Spleen (tissue), 13 donors: ENCODE results near the gene KLHL42. TPM values are rescaled to one million over a fixed set of nuclear protein-coding genes. Genes with fewer than 3 reads are reported as not detected.

Source experiments
- DNase-seq: peaks from one replicate; pipeline ENCODE4 v3.0.0-alpha.2; 2020
- H3K27ac ChIP-seq, 8 donors: fragments of 200-600 bp; sonication (generic) in 7 of 8; 1 replicate in 4 of 8; 2 replicates in 4 of 8; pipeline versions ENCODE4 v1.5.0 to v1.8.0; 2016 to 2021; ENCODE audit warnings: inconsistent platforms in 4 of 8, mild to moderate bottlenecking in 4 of 8, moderate library complexity in 1 of 8
- H3K27me3 ChIP-seq, 7 donors: fragments of 200-600 bp; sonication (generic) in 6 of 7; replicated peaks in 1 of 7; 1 replicate in 4 of 7; 2 replicates in 3 of 7; pipeline versions ENCODE4 v1.5.0 to v1.8.0; 2016 to 2021; ENCODE audit warnings: inconsistent platforms in 3 of 7, mild to moderate bottlenecking in 1 of 7
- H3K36me3 ChIP-seq, 6 donors: fragments of 200-600 bp; sonication (generic) in 5 of 6; 1 replicate in 4 of 6; 2 replicates in 2 of 6; pipeline versions ENCODE4 v1.5.0 to v1.8.0; 2016 to 2021; ENCODE audit warnings: inconsistent platforms in 2 of 6
- H3K4me1 ChIP-seq, 6 donors: fragments of 200-600 bp; sonication (generic) in 5 of 6; 1 replicate in 3 of 6; 2 replicates in 3 of 6; pipeline versions ENCODE4 v1.5.0 to v1.8.0; 2016 to 2021; ENCODE audit warnings: inconsistent platforms in 3 of 6
- H3K4me3 ChIP-seq, 8 donors: fragments of 200-600 bp; sonication (generic) in 7 of 8; 1 replicate in 4 of 8; 2 replicates in 4 of 8; pipeline versions ENCODE4 v1.5.0 to v1.8.0; 2016 to 2021; ENCODE audit warnings: inconsistent platforms in 4 of 8, mild to moderate bottlenecking in 4 of 8, moderate library complexity in 2 of 8
- H3K9me3 ChIP-seq, 8 donors: fragments of 200-600 bp; sonication (generic) in 7 of 8; 1 replicate in 4 of 8; 2 replicates in 4 of 8; pipeline versions ENCODE4 v1.5.0 to v1.8.0; 2016 to 2021; ENCODE audit warnings: inconsistent platforms in 4 of 8
- POLR2A ChIP-seq, 3 donors: fragments of 450-650 bp; IDR thresholded peaks; one replicate each; pipeline ENCODE4 v1.5.1; 2017; ENCODE audit warnings: antibody characterized with exemption in 3 of 3, mild to moderate bottlenecking in 1 of 3
- POLR2AphosphoS5 ChIP-seq, 3 donors: sonication (generic); formaldehyde crosslinking; IDR thresholded peaks; one replicate each; pipeline ENCODE4 v1.5.1; 2017; ENCODE audit warnings: antibody characterized with exemption in 3 of 3
- WGBS, 5 donors: extraction: QIAGEN DNeasy Blood & Tissue Kit in 3 of 5; methylation state at CpG; one replicate each; pipeline versions ENCODE4 v1.1.5 to v1.1.7; 2013 to 2018; 5-methylcytosine and 5-hydroxymethylcytosine counted together
- intact Hi-C: fragments of 100-400 bp; cut with DNase I; formaldehyde crosslinking; loops from one replicate; pipeline ENCODE4 v1.15.0; 2023; ENCODE audit warnings: low total_unique reads
- long read RNA-seq, 2 donors: transcript quantifications; one replicate each; lab custom pipeline, GENCODE V29; 2026
- polyA plus RNA-seq, 3 donors: library from polyadenylated mRNA; stranded (reverse); fragments of 200-250 nt; gene quantifications; one replicate each; pipeline ENCODE4 v1.2.1, GENCODE V29; 2013
- total RNA-seq, 7 donors: library from RNA; depleted of rRNA in 3 of 7; stranded (reverse); fragments of >200 nt in 3 of 7; fragmentation: NEBNext Ultra II Directional in 4 of 7; extraction: Animal tissue kit (Norgen Biotek cat#: 25700) in 4 of 7; gene quantifications; one replicate each; pipeline versions ENCODE4 v1.1.0 to v1.2.1, GENCODE V29; 2016 to 2021
- TF ChIP-seq, protein P1 (sequence below), 11 experiments: fragments of 200-600 bp in 7 of 11; fragments of 450-650 bp in 4 of 11; sonication (generic) in 4 of 11; IDR thresholded peaks in 8 of 11; conservative IDR thresholded peaks in 3 of 11; 1 replicate in 7 of 11; 2 replicates in 4 of 11; pipeline versions ENCODE4 v1.4.0 to v1.8.0; 2016 to 2021; ENCODE audit warnings: antibody characterized with exemption in 11 of 11, inconsistent platforms in 4 of 11, mild to moderate bottlenecking in 1 of 11
- donor health status: healthy with polysubstance abuse.
- donor health status: DM: no; HTN: no; CAD: no; lungs with moderate emphysema.
- donor health status: DM: no; HTN: no; CAD: no.
- donor health status: Bipolar disorder and iron deficiency.
- donor health status: healthy.
- donor health status: DM: no; HTN: no; CAD: no.
- donor health status: DM: yes; HTN: yes; CAD: no.

The KLHL42 gene
- 10 to 100 TPM; 13.1 to 24.9 (median 21.3) TPM for total RNA-seq
- polyA plus RNA-seq: 1 to 10 TPM; 4.4 to 5.4 (median 4.6) TPM
- long read RNA-seq, donor 1, full-length matches to known transcripts: 7 of 7 reads
- long read RNA-seq, donor 1, partial matches to known transcripts: 0 of 7 reads
- long read RNA-seq, donor 1, other reads (novel, unspliced or antisense): 0 of 7 reads
- long read RNA-seq, donor 2, full-length matches to known transcripts: 2 of 2 reads
- long read RNA-seq, donor 2, partial matches to known transcripts: 0 of 2 reads
- long read RNA-seq, donor 2, other reads (novel, unspliced or antisense): 0 of 2 reads

GRCh38 chr12:27779920-27780611 is at the start of gene KLHL42, which contains the start of gene MANSC4:
KLHL42 (plus strand) TSS chr12:27780233; CDS start chr12:27780331, 98 bp downstream.
MANSC4 (minus strand) TSS chr12:27780236; CDS start chr12:27771276, 8,960 bp downstream.
- H3K27ac ChIP-seq: peak within 1 kb of the TSS; percentile 77 to 91 (median 86)

GRCh38 chr12:27732281-27732680 is 47.8 kb upstream of the KLHL42 start:
- WGBS, 5 donors: 76 to 93% (median 79%) methylated on average over 2 of the region's 2 CpGs
- Histone ChIP-seq H3K27me3 (no peaks in the 10 kb centered on the region), H3K4me1 (no peaks in the 10 kb centered on the region), H3K4me3 (no peak overlapping the region), H3K9me3 (no peaks in the 10 kb centered on the region), H3K36me3 (peaks cover 0 to 85% (median 35%) of the 10 kb centered on the region in 6 donors), H3K27ac (no peak overlapping the region)
- intact Hi-C loops: loop anchor here (5.0 kb wide), 2 partner anchors 90 to 210 kb away; no protein-coding TSS in a partner anchor
- TF ChIP-seq POLR2A (IDR thresholded peaks at IDR 0.05): no peak
- TF ChIP-seq POLR2AphosphoS5 (IDR thresholded peaks at IDR 0.05): no peak
- TF ChIP-seq, protein P1, sequence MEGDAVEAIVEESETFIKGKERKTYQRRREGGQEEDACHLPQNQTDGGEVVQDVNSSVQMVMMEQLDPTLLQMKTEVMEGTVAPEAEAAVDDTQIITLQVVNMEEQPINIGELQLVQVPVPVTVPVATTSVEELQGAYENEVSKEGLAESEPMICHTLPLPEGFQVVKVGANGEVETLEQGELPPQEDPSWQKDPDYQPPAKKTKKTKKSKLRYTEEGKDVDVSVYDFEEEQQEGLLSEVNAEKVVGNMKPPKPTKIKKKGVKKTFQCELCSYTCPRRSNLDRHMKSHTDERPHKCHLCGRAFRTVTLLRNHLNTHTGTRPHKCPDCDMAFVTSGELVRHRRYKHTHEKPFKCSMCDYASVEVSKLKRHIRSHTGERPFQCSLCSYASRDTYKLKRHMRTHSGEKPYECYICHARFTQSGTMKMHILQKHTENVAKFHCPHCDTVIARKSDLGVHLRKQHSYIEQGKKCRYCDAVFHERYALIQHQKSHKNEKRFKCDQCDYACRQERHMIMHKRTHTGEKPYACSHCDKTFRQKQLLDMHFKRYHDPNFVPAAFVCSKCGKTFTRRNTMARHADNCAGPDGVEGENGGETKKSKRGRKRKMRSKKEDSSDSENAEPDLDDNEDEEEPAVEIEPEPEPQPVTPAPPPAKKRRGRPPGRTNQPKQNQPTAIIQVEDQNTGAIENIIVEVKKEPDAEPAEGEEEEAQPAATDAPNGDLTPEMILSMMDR (IDR thresholded peaks at IDR 0.05 in 8 of 11, conservative IDR thresholded peaks at IDR 0.05 in 3 of 11): no peak
- no peak for DNase-seq

More at GRCh38 chr12:27779920-27780611, at the start of gene KLHL42, which contains the start of gene MANSC4:
- Histone ChIP-seq H3K4me3 (peak within 1 kb of the TSS; percentile 62 to 90 (median 79)), H3K4me1 (peaks cover 4 to 55% (median 34%) of the 10 kb centered on the region in 6 donors), H3K9me3 (no peaks in the 10 kb centered on the region), H3K27me3 (no peaks in the 10 kb centered on the region), H3K36me3 (no peaks in the 10 kb centered on the region)
- 0 to 1% (median 0%) methylated on average over 40 to 92 of the region's 92 CpGs for WGBS, 5 donors
- intact Hi-C loops: no loop called here
- DNase-seq: peak; percentile 95
- TF ChIP-seq POLR2A (IDR thresholded peaks at IDR 0.05) (no peak), POLR2AphosphoS5 (IDR thresholded peaks at IDR 0.05) (peak; percentile 21 to 69 (median 65))
- TF ChIP-seq, protein P1 (IDR thresholded peaks at IDR 0.05 in 8 of 11, conservative IDR thresholded peaks at IDR 0.05 in 3 of 11): peak in 1 of 11 experiments; percentile 16

- peaks cover 0 to 85% (median 39%) of the 10 kb centered on the region in 6 donors for H3K36me3 ChIP-seq
- no peaks in the 10 kb centered on the region for H3K4me1 ChIP-seq
- no peaks in the 10 kb centered on the region for H3K9me3 ChIP-seq
- intact Hi-C loops: loop anchor here (5.0 kb wide), 2 partner anchors 89 to 209 kb away; no protein-coding TSS in a partner anchor
- no peak overlapping the region for H3K27ac ChIP-seq
- TF ChIP-seq, protein P1 (IDR thresholded peaks at IDR 0.05 in 8 of 11, conservative IDR thresholded peaks at IDR 0.05 in 3 of 11): peak; percentile 44 to 76 (median 70)
- TF ChIP-seq POLR2AphosphoS5 (IDR thresholded peaks at IDR 0.05): no peak
- TF ChIP-seq POLR2A (IDR thresholded peaks at IDR 0.05): no peak
- H3K4me3 ChIP-seq: no peak overlapping the region
- 43 to 60% (median 51%) methylated on average over 3 of the region's 3 CpGs for WGBS, 5 donors
- no peak for DNase-seq
- H3K27me3 ChIP-seq: no peaks in the 10 kb centered on the region
Observed at GRCh38 chr12:27733052-27733656, 46.9 kb upstream of the KLHL42 start.
